ENCODE results near the gene ABCC4.

- TF ChIP-seq CTCF (tag by site-specific recombination; IDR thresholded peaks at IDR 0.05) = no peak
- TF ChIP-seq ZNF416 (tag by site-specific recombination; IDR thresholded peaks at IDR 0.05) = no peak
- no peak for TF ChIP-seq ZNF830 (tag by site-specific recombination; IDR thresholded peaks at IDR 0.05; ENCODE audit: low read depth)
- TF ChIP-seq ZNF843 (tag by site-specific recombination; IDR thresholded peaks at IDR 0.05) = no peak
These were observed 136.4 kb downstream of the ABCC4 start for GRCh38 chr13:95164830-95165229.
